HL-60/S4 (cell line): Measurements from ENCODE around the gene WDR27.

ENCODE experiments used
- in situ Hi-C: fragments of 300-500 bp; cut with MboI; formaldehyde crosslinking; loops from 2 replicates; pipeline ENCODE4 v1.14.3; 2022; ENCODE audit warnings: low sequenced_read_pairs

The WDR27 gene

GRCh38 chr6:169568314-169569087, 133.3 kb downstream of the WDR27 start:
- in situ Hi-C loops = no loop called here

- in situ Hi-C loops = no loop called here
Measured at GRCh38 chr6:169567819-169568218, 134.0 kb downstream of the WDR27 start.

- in situ Hi-C loops = no loop called here
Measured at GRCh38 chr6:169566961-169567750, 134.7 kb downstream of the WDR27 start.

- in situ Hi-C loops = no loop called here
Measured at GRCh38 chr6:169566319-169566718, 135.5 kb downstream of the WDR27 start.

- in situ Hi-C loops = no loop called here
Measured at GRCh38 chr6:169564453-169565240, 137.2 kb downstream of the WDR27 start.

GRCh38 chr6:169561665-169562064, 140.2 kb downstream of the WDR27 start:
- in situ Hi-C loops = no loop called here

- in situ Hi-C loops = no loop called here
Measured at GRCh38 chr6:169559592-169559991, 142.2 kb downstream of the WDR27 start.

- in situ Hi-C loops = no loop called here
Measured at GRCh38 chr6:169558774-169559441, 142.9 kb downstream of the WDR27 start.

- in situ Hi-C loops = no loop called here
Measured at GRCh38 chr6:169558378-169558773, 143.5 kb downstream of the WDR27 start.

- in situ Hi-C loops = no loop called here
Measured at GRCh38 chr6:169557887-169558286, 143.9 kb downstream of the WDR27 start.

GRCh38 chr6:169556758-169557548, 144.9 kb downstream of the WDR27 start:
- in situ Hi-C loops = no loop called here

- in situ Hi-C loops = no loop called here
Measured at GRCh38 chr6:169555971-169556617, 145.7 kb downstream of the WDR27 start.

GRCh38 chr6:169545982-169546381, 155.8 kb downstream of the WDR27 start:
- in situ Hi-C loops = no loop called here

GRCh38 chr6:169543704-169544103, 158.1 kb downstream of the WDR27 start:
- in situ Hi-C loops = no loop called here

GRCh38 chr6:169542491-169542890, 159.3 kb downstream of the WDR27 start:
- in situ Hi-C loops = no loop called here

- in situ Hi-C loops = no loop called here
Measured at GRCh38 chr6:169539176-169539897, 162.5 kb downstream of the WDR27 start.

GRCh38 chr6:169536446-169537170, 165.2 kb downstream of the WDR27 start:
- in situ Hi-C loops = no loop called here

- in situ Hi-C loops = no loop called here
Measured at GRCh38 chr6:169534039-169534421, 167.8 kb downstream of the WDR27 start.
